H1 (cell line): ENCODE results near the gene VN1R4. TPM values are rescaled to one million over a fixed set of nuclear protein-coding genes. Genes with fewer than 3 reads are reported as not detected.

Experiments
- CTCF ChIA-PET: fragments of 300-600 bp; sonication (Branson Sonifier 250); formaldehyde crosslinking; loops from one replicate; lab custom pipeline; 2021; ENCODE audit not compliant: partially characterized antibody; lab: Charles Lee
- POLR2A ChIA-PET: fragments of 300-600 bp; sonication (Branson Sonifier 250); formaldehyde crosslinking; loops from one replicate; lab custom pipeline; 2021; ENCODE audit warnings: inconsistent platforms; ENCODE audit not compliant: partially characterized antibody; lab: Charles Lee
- DNase-seq, 2 experiments: peaks; one replicate each; pipeline versions ENCODE4 v3.0.0 to v3.0.0-alpha.2; 2010 to 2022; ENCODE audit warnings: low spot score in 2 of 2, low read depth in 1 of 2, mixed read lengths in 1 of 2
- FAIRE-seq: peaks from 2 replicates; lab custom pipeline; 2011; peaks lifted over from hg19 to GRCh38; lab: Jason Lieb, UNC
- H2AFZ ChIP-seq: 2 replicates; pipeline ENCODE4 v1.8.1; 2012; ENCODE audit warnings: low read length, inconsistent platforms
- H2AK5ac ChIP-seq: 2 replicates; pipeline ENCODE4 v1.6.1; 2013; ENCODE audit warnings: low read depth, low read length
- H2BK120ac ChIP-seq: replicated peaks from 2 replicates; pipeline ENCODE3; 2013; ENCODE audit warnings: low read depth, low read length, inconsistent platforms
- H2BK12ac ChIP-seq: 2 replicates; pipeline ENCODE4 v1.6.1; 2013; ENCODE audit warnings: low read depth, low read length
- H2BK15ac ChIP-seq: 2 replicates; pipeline ENCODE4 v1.6.1; 2013; ENCODE audit warnings: low read length
- H2BK20ac ChIP-seq: 2 replicates; pipeline ENCODE4 v1.6.1; 2013; ENCODE audit warnings: low read length
- H2BK5ac ChIP-seq: 2 replicates; pipeline ENCODE4 v1.6.1; 2013; ENCODE audit warnings: low read depth, low read length
- H3K14ac ChIP-seq: 2 replicates; pipeline ENCODE4 v1.6.1; 2013; ENCODE audit warnings: inconsistent platforms; ENCODE audit not compliant: insufficient read length
- H3K18ac ChIP-seq: 2 replicates; pipeline ENCODE4 v1.6.1; 2013; ENCODE audit warnings: low read length; ENCODE audit errors: extremely low read depth
- H3K23ac ChIP-seq: 2 replicates; pipeline ENCODE4 v1.6.1; 2013; ENCODE audit warnings: inconsistent platforms; ENCODE audit not compliant: insufficient read length
- H3K23me2 ChIP-seq: 2 replicates; pipeline ENCODE4 v1.6.1; 2013; ENCODE audit warnings: low read depth, low read length
- H3K27ac ChIP-seq: 2 replicates; pipeline ENCODE4 v1.6.1; 2011; ENCODE audit warnings: low read depth, low read length, inconsistent platforms
- H3K27me3 ChIP-seq, 4 experiments: replicated peaks in 1 of 4; 1 replicate in 1 of 4; 2 replicates in 3 of 4; pipeline versions ENCODE4 v1.6.1 to v1.8.1; 2011 to 2013; ENCODE audit warnings: low read length in 3 of 4, mild to moderate bottlenecking in 3 of 4, inconsistent platforms in 2 of 4, mixed read lengths in 2 of 4, moderate library complexity in 1 of 4; ENCODE audit not compliant: control insufficient read depth in 3 of 4, insufficient read depth in 3 of 4; ENCODE audit errors: extremely low read depth in 1 of 4
- H3K36me3 ChIP-seq, 4 experiments: 2 replicates each; pipeline versions ENCODE4 v1.6.1 to v1.8.1; 2011 to 2013; ENCODE audit warnings: mild to moderate bottlenecking in 4 of 4, low read length in 3 of 4, moderate library complexity in 2 of 4, control low read depth in 1 of 4, inconsistent platforms in 1 of 4; ENCODE audit not compliant: insufficient read depth in 4 of 4, control insufficient read depth in 2 of 4
- H3K4ac ChIP-seq: replicated peaks from 2 replicates; pipeline ENCODE3; 2013; ENCODE audit warnings: low read length, low read depth, mixed read lengths, inconsistent platforms; ENCODE audit not compliant: insufficient read length
- H3K4me1 ChIP-seq, 4 experiments: replicated peaks in 1 of 4; 1 replicate in 1 of 4; 2 replicates in 3 of 4; pipeline versions ENCODE4 v1.6.1 to v1.8.1; 2011 to 2013; ENCODE audit warnings: low read length in 3 of 4, inconsistent platforms in 2 of 4, mixed read lengths in 1 of 4; ENCODE audit not compliant: insufficient read depth in 4 of 4, control insufficient read depth in 3 of 4
- H3K4me2 ChIP-seq, 2 experiments: 2 replicates each; pipeline versions ENCODE4 v1.6.1 to v1.8.1; 2011 to 2013; ENCODE audit warnings: low read depth in 2 of 2, low read length in 2 of 2, control low read depth in 1 of 2, inconsistent platforms in 1 of 2, mild to moderate bottlenecking in 1 of 2; ENCODE audit not compliant: insufficient read depth in 1 of 2
- H3K4me3 ChIP-seq, 4 experiments: fragments of 200-600, 300-600 bp in 1 of 4; sonication (generic), shearing (Covaris generic), sonication (Bioruptor Twin) in 1 of 4; 2 replicates each; pipeline versions ENCODE4 v1.5.1 to v1.8.1; 2011 to 2016; ENCODE audit warnings: low read length in 4 of 4, low read depth in 3 of 4, control low read depth in 2 of 4, inconsistent platforms in 2 of 4, mild to moderate bottlenecking in 2 of 4, mixed read lengths in 1 of 4, moderate library complexity in 1 of 4; ENCODE audit not compliant: insufficient read depth in 2 of 4; ENCODE audit errors: extremely low read depth in 1 of 4
- H3K56ac ChIP-seq: replicated peaks from 2 replicates; pipeline ENCODE3; 2013; ENCODE audit warnings: low read depth, mild to moderate bottlenecking, mixed read lengths, low read length, inconsistent platforms; ENCODE audit not compliant: insufficient read length
- H3K79me1 ChIP-seq: 2 replicates; pipeline ENCODE4 v1.6.1; 2013; ENCODE audit warnings: low read depth, low read length, control low read depth
- H3K79me2 ChIP-seq, 2 experiments: 2 replicates each; pipeline versions ENCODE4 v1.6.1 to v1.8.1; 2012 to 2013; ENCODE audit warnings: low read length in 2 of 2, mild to moderate bottlenecking in 2 of 2, inconsistent platforms in 1 of 2; ENCODE audit not compliant: insufficient read depth in 2 of 2, control insufficient read depth in 1 of 2
- H3K9ac ChIP-seq, 4 experiments: replicated peaks in 1 of 4; 1 replicate in 1 of 4; 2 replicates in 3 of 4; pipeline versions ENCODE4 v1.6.1 to v1.8.1; 2011 to 2013; ENCODE audit warnings: low read depth in 3 of 4, low read length in 3 of 4, control low read depth in 2 of 4, mild to moderate bottlenecking in 2 of 4, moderate library complexity in 2 of 4, inconsistent platforms in 1 of 4; ENCODE audit errors: extremely low read depth in 1 of 4
- H3K9me3 ChIP-seq, 2 experiments: 2 replicates each; pipeline versions ENCODE4 v1.6.1 to v1.8.1; 2012 to 2013; ENCODE audit warnings: mild to moderate bottlenecking in 2 of 2, moderate library complexity in 2 of 2, control low read depth in 1 of 2, inconsistent platforms in 1 of 2, low read depth in 1 of 2, low read length in 1 of 2, mixed read lengths in 1 of 2; ENCODE audit not compliant: insufficient read depth in 2 of 2
- H4K20me1 ChIP-seq, 2 experiments: replicated peaks in 1 of 2; 2 replicates each; pipeline versions ENCODE3 to v1.8.1; 2011 to 2013; ENCODE audit warnings: inconsistent platforms in 2 of 2, low read length in 2 of 2, mild to moderate bottlenecking in 1 of 2; ENCODE audit not compliant: insufficient read depth in 2 of 2, control insufficient read depth in 1 of 2
- H4K5ac ChIP-seq: 2 replicates; pipeline ENCODE4 v1.6.1; 2013; ENCODE audit warnings: low read length, low read depth, mixed read lengths, inconsistent platforms; ENCODE audit not compliant: insufficient read length
- H4K8ac ChIP-seq: 2 replicates; pipeline ENCODE4 v1.8.0; 2013; ENCODE audit warnings: mild to moderate bottlenecking, moderate library complexity, low read length, inconsistent platforms; ENCODE audit not compliant: insufficient read depth; ENCODE audit errors: extremely low read depth
- H4K91ac ChIP-seq: replicated peaks from 2 replicates; pipeline ENCODE3; 2013; ENCODE audit warnings: low read length, mixed read lengths, inconsistent platforms; ENCODE audit not compliant: insufficient read length
- BRCA1 ChIP-seq: IDR thresholded peaks from 2 replicates; pipeline ENCODE4 v1.6.1; 2012; ENCODE audit warnings: low read depth, low read length, improper control_type of control experiment
- CBX5 ChIP-seq: fragments of 300-800, 300-1000 bp; sonication (generic); IDR thresholded peaks from 2 replicates; pipeline ENCODE4 v1.7.1; 2016; ENCODE audit warnings: antibody characterized with exemption, low read length, low read depth
- CHD1 ChIP-seq: IDR thresholded peaks from 2 replicates; pipeline ENCODE4 v1.6.1; 2012; ENCODE audit warnings: low read depth, low read length, improper control_type of control experiment
- HDAC6 ChIP-seq: IDR thresholded peaks from one replicate; pipeline ENCODE4 v1.7.1; 2012; ENCODE audit warnings: low read depth, mild to moderate bottlenecking, inconsistent platforms, low read length, moderate library complexity
- KDM5A ChIP-seq: fragments of 200-600 bp; IDR thresholded peaks from 2 replicates; pipeline ENCODE4 v1.7.1; 2012; ENCODE audit warnings: mild to moderate bottlenecking, low read length, inconsistent platforms, mixed read lengths
- NRF1 ChIP-seq: IDR thresholded peaks from 2 replicates; pipeline ENCODE4 v1.6.1; 2011; ENCODE audit warnings: mild to moderate bottlenecking, low read depth, low read length, improper control_type of control experiment
- RBBP5 ChIP-seq: IDR thresholded peaks from 2 replicates; pipeline ENCODE4 v1.7.1; 2012; ENCODE audit warnings: low read depth, mild to moderate bottlenecking, inconsistent platforms, low read length, moderate library complexity, borderline replicate concordance
- RNF2 ChIP-seq: fragments of 200-900, 300-1000 bp; sonication (generic); IDR thresholded peaks from 2 replicates; pipeline ENCODE4 v1.7.1; 2016; ENCODE audit warnings: borderline replicate concordance, low read depth, mild to moderate bottlenecking, antibody characterized with exemption, low read length; ENCODE audit not compliant: poor library complexity, severe bottlenecking; ENCODE audit errors: missing control alignments
- RXRA ChIP-seq: IDR thresholded peaks from 2 replicates; pipeline ENCODE4 v1.6.1; 2011; ENCODE audit warnings: low read depth, mild to moderate bottlenecking, low read length, moderate library complexity; ENCODE audit not compliant: insufficient read depth
- SP1 ChIP-seq: IDR thresholded peaks from 2 replicates; pipeline ENCODE4 v1.6.1; 2011; ENCODE audit warnings: low read depth, low read length
- SP2 ChIP-seq: IDR thresholded peaks from 2 replicates; pipeline ENCODE4 v1.6.1; 2012; ENCODE audit warnings: mild to moderate bottlenecking, low read length, inconsistent platforms
- TAF7 ChIP-seq: optimal IDR thresholded peaks from 2 replicates; pipeline ENCODE3; 2011; ENCODE audit warnings: low read depth, mild to moderate bottlenecking, inconsistent platforms, low read length, moderate library complexity, borderline replicate concordance
- TCF12 ChIP-seq: IDR thresholded peaks from 2 replicates; pipeline ENCODE4 v1.6.1; 2011; ENCODE audit warnings: low read depth, mild to moderate bottlenecking, low read length
- WGBS, 2 experiments: shearing (Covaris generic) in 1 of 2; methylation state at CpG; one replicate each; pipeline versions ENCODE4 v1.1.6 to v1.1.7; 2013 to 2015; ENCODE audit warnings: low lambda C conversion rate in 2 of 2, mixed read lengths in 2 of 2, inconsistent platforms in 1 of 2, low coverage in 1 of 2, missing lambda C conversion rate in 1 of 2; ENCODE audit not compliant: insufficient replicate concordance in 2 of 2, insufficient coverage in 1 of 2, insufficient read length in 1 of 2; ENCODE audit errors: extremely low coverage in 1 of 2, missing lambda C conversion rate in 1 of 2; 5-methylcytosine and 5-hydroxymethylcytosine counted together
- polyA plus RNA-seq, 7 experiments: library from polyadenylated mRNA; depleted of rRNA in 3 of 7; stranded (reverse) in 5 of 7; unstranded in 2 of 7; fragments of >200 nt in 5 of 7; fragments of 200-250 nt in 2 of 7; gene quantifications; 1 replicate in 5 of 7; 2 replicates in 1 of 7; 4 replicates in 1 of 7; pipeline versions ENCODE4 v1.2.1 to v1.2.3, GENCODE V29; 2011 to 2013; ENCODE audit warnings: missing spikeins in 2 of 7, mixed read lengths in 2 of 7
- total RNA-seq: library from RNA; stranded (reverse); fragmentation: NEBNext Ultra II Directional; extraction: Animal tissue kit (Norgen Biotek cat#: 25700); gene quantifications from 2 replicates; pipeline ENCODE4 v1.2.1, GENCODE V29; 2021
- TF ChIP-seq, protein P1 (sequence below): IDR thresholded peaks from 2 replicates; pipeline ENCODE4 v1.6.1; 2012; ENCODE audit warnings: inconsistent platforms

The VN1R4 gene
- total and polyA plus RNA-seq, 2 of the 8 experiments (the other 6 are each of a cell fraction or from before 2014, with no cell fraction given): not detected

DNA sequence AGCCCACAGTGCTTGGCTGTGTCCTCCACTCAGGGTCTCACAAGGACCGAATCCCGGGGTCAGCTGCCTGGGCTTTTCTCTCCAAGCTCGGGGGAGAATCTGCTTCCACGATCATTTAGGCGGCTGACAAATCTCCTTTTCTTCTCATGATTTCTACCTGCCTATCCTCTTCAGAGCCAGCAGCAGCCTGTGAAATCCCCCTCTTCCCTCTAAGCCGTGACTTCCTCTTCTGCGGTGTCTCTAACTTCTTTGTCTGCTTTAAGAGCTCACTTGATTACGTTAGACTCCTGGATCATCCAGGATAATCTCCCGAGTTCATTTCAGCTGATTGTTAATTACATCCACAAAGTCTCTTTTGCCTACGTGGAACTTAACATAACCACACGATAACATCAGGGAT, 43.5 kb upstream of the VN1R4 start:
- Histone ChIP-seq H3K4me2 (no peak overlapping the region), H3K23me2 (peaks cover 2% of the 10 kb centered on the region; the same call in 1 of the 2 replicates), H2BK120ac (no peak overlapping the region), H2BK12ac (no peak overlapping the region), H2BK5ac (no peak overlapping the region), H2AK5ac (no peak overlapping the region), H3K4me1 (no peaks in the 10 kb centered on the region), H3K56ac (no peak overlapping the region), H3K27me3 (no peaks in the 10 kb centered on the region; a peak in 1 of 7 replicates), H4K91ac (no peak overlapping the region), H3K14ac (no peak overlapping the region), H3K9me3 (no peaks in the 10 kb centered on the region), H3K23ac (no peak overlapping the region), H3K36me3 (no peaks in the 10 kb centered on the region), H3K79me1 (no peaks in the 10 kb centered on the region), H3K79me2 (no peaks in the 10 kb centered on the region), H3K4ac (no peak overlapping the region), H4K8ac (no peak overlapping the region), H3K27ac (no peak overlapping the region), H4K5ac (no peak overlapping the region), H4K20me1 (no peaks in the 10 kb centered on the region), H2AFZ (no peak overlapping the region), H3K4me3 (no peak overlapping the region), H2BK20ac (no peak overlapping the region), H3K9ac (no peak overlapping the region), H2BK15ac (no peak overlapping the region), H3K18ac (no peak overlapping the region)
- ChIA-PET CTCF (interaction anchor here (0.6 to 2.1 kb wide), 7 partner anchors 8 to 80 kb away, joined by 3 to 13 read pairs (median 3); no protein-coding TSS in a partner anchor), POLR2A (interaction anchor here (0.8 kb wide), 1 partner anchor 33 kb away, joined by 3 read pairs; no protein-coding TSS in a partner anchor)
- TF ChIP-seq NRF1: no peak
- no peak for TF ChIP-seq RNF2
- TF ChIP-seq, protein P1, sequence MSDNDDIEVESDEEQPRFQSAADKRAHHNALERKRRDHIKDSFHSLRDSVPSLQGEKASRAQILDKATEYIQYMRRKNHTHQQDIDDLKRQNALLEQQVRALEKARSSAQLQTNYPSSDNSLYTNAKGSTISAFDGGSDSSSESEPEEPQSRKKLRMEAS: no peak
- no peak for TF ChIP-seq BRCA1
- no peak for TF ChIP-seq TAF7
- TF ChIP-seq RXRA: no peak
- TF ChIP-seq CBX5: no peak
- no peak for TF ChIP-seq SP1
- TF ChIP-seq KDM5A: no peak
- no peak for TF ChIP-seq CHD1
- no peak for TF ChIP-seq HDAC6
- no peak for TF ChIP-seq TCF12
- no peak for TF ChIP-seq SP2
- TF ChIP-seq RBBP5: no peak
- no peak for FAIRE-seq
- WGBS, 2 experiments: 73% methylated on average over 11 of the region's 11 CpGs; no CpG with 5 or more reads in 1 of the 2 experiments
- no peak for DNase-seq
